GM19397 (cell line): ENCODE results near the gene DLD.
"Not testable (repeated sequence)": the region's sequence is repeated elsewhere in the genome, so short reads cannot be mapped to it uniquely, and the experiment has no call there.

Experiments used
- ATAC-seq: cut with Tn5 transposase; IDR thresholded peaks from one replicate; pipeline ENCODE4 v1.9.1; 2021; ENCODE audit warnings: mild to moderate bottlenecking, moderate library complexity; ENCODE audit not compliant: unreplicated experiment

DLD gene

GRCh38 chr7:107943018-107943417, 52.0 kb downstream of the DLD start:
- ATAC-seq = no peak

GRCh38 chr7:107944411-107945169, 53.6 kb downstream of the DLD start:
- ATAC-seq = no peak

- ATAC-seq = no peak
Measured at GRCh38 chr7:107945332-107945731, 54.3 kb downstream of the DLD start.

DNA sequence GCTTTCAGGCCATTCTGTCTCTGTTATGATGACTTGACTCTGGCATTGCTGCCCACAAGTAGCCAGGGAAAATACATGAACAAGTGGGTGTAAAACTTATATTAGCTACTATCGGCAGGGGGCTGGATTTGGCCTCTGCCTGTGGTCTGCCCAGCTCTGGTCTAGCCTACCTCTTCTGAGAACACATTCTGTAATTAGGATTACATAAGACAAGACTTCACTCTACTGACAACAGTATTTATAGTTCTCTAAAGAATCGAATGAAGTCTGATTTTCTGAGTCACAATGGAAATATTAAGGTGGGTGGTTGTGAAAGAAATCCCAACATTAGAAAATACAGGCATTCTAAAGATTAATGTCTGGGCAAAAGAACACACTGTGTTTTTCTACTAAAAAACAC, 55.5 kb downstream of the DLD start:
- no peak for ATAC-seq

DNA sequence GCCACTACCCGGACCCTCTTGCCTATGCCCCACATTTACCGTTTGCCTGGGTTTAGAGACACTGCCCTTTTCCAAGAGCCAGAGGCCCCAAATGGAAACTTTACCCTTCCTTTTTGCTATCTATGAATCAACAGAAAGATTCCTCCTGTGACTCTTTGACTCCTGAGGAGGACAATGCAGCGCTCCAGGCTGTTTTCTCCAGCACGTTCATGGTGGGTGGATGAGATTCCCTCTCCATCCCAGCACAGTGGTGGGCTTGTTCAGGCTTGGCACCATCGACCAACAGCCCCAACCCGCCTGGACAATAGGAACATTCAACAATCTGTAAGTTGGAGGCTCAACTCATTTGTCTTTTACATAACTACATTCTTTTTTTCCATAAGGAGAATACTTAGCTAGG, 55.9 kb downstream of the DLD start:
- ATAC-seq = no peak

- no peak for ATAC-seq
Measured at GRCh38 chr7:107948645-107949442, 57.9 kb downstream of the DLD start.

- no peak for ATAC-seq
Measured at GRCh38 chr7:107949443-107949935, 58.5 kb downstream of the DLD start.

DNA sequence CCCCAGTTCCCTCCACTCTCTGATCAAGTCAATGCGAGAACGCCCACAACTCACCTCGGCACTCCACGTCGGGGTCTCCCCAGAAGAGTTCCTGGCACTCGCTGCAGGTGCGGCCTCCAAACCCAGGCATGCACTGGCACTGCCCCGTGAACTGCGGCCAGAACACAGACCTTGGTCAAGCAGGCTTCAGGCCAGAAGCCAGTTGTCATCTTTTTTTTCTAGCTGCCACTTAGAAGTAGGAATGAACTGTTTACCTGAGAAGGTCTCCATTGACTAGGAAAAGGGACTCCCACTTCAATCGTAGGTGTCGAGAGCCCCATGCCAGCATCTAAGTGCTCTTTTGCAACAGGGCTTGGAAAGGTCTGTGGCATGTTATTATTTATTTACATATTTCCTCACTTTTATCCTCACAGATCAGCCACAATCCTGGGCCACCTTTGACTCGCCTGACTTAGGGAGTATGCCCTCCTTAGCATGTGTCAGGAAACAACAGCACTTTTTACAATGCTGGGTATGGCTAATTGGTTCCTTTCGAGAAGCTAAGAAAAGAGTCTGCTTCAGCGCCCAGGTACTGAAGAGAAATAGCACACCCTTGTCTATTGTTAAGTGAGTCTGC, 60.3 kb downstream of the DLD start:
- ATAC-seq = no peak

GRCh38 chr7:107951896-107952295, 60.9 kb downstream of the DLD start:
- no peak for ATAC-seq

DNA sequence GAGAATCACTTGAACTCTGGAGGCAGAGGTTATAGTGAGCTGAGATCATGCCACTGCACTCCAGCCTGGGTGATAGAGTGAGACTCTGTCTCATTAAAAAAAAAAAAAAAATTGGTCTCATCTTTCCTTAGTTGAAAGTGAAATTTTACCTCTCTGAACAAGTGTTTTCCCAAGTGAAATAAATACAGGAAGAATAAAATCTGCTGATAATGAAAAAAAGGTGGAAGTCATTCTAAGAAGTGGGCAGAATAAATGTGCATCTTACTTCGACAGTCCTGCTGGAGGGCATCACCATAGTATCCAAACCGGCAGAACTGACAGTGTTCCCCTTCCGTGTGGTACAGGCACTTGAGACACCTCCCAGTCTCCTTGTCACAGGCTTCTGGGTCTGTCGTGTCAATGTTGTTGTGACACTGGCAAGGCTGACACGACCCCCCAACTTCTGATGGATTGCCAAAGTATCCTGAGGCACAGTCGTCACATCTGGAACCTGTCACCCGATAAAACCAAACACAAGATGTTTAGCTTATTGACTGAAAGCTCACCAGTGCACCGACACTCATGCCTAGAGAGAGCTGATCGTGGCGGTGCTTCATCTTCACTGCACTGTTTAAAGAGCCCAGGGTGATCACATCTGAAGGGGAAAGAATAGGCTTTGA, 62.4 kb downstream of the DLD start:
- ATAC-seq = no peak

DNA sequence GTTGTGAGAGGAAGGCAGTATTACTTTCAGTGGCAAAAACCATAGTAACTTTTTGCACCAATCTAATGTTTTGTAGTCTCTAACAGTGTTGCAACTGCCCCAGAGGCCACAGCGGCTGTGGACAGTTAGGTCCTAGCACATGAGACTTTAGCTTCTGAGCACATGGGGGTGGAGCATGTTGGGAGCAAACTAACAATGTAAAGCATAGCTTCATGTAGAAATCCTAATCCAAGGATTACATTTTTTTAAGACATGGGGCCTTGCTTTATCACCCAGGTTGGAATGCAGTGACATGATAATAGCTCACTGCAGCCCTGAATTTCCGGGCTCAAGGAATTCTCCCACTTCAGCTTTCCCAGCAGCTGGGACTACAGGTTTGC, 62.9 kb downstream of the DLD start:
- ATAC-seq = no peak

- no peak for ATAC-seq
Measured at GRCh38 chr7:107955394-107955793, 64.4 kb downstream of the DLD start.

DNA sequence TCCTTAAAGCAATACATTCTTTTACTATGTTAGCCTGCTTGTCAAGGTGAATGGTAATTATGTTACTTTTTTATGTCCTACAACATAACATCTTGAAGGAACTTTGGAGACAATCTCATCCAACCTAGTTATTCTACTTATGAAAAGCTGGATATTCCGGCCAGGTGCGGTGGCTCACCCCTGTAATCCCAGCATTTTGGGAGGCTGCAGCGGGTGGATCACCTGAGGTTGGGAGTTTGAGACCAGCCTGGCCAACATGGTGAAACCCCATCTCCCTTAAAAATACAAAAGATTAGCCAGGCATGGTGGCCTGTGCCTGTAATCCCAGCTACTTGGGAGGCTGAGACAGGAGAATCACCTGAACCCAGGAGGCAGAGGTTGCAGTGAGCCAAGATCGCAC, 66.0 kb downstream of the DLD start:
- ATAC-seq = not testable (repeated sequence)

- no peak for ATAC-seq
Measured at GRCh38 chr7:107957436-107957835, 66.5 kb downstream of the DLD start.

GRCh38 chr7:107958764-107959526, 68.0 kb downstream of the DLD start:
- no peak for ATAC-seq

DNA sequence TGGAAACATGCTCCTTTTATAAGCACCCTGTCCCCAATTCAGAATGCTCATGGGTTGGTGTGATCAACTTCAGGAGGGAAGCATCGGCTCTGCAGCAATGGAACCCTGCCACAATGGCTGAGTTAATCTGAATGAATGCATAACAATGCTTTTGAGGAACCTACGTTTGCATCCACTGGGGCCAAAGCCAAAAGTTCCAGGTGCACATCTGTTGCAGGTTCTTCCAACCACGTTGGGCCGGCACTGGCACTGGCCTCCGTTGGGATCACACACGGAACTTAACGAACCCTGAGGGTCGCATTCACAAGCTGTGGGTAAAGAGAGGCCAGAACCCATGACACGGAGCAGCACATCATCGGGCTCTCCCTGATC, 68.5 kb downstream of the DLD start:
- no peak for ATAC-seq

DNA sequence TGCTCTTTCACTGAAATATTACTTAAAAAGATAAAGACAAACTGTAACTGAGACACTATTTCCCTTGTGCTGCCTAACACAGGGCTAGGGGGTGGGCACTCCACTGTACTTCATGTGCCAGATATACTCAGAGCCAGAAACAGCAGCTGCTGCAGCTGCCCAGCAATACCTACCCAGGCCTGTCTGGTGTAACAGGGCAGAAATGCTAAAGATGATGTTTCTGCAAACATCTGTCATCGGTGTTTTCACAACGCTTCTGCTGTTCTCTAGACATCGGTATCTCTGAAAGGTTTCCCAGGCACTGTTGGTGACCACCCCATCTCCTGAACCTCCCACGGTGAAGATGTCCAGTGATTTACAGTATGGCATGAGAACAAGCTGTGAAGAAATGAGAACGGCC, 69.3 kb downstream of the DLD start:
- ATAC-seq = no peak

DNA sequence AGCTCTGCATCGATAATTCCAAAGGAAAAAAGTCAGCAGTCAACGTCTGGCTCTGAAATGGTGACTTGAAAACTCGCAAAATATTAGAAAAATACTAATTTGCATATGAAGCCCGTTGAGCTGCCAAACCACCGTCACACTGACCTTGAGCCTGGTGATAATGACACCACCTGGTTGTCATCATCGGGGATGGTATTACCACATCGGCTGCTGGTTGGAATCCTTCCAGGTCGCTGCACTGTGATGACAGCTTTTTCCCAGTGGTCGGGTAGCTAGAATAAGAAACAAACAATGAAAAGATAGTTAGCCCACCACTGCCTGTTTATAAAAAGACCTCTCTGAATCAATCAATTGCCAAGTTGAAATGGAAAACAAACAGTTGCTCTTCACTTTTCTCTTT, 70.4 kb downstream of the DLD start:
- ATAC-seq = no peak

DNA sequence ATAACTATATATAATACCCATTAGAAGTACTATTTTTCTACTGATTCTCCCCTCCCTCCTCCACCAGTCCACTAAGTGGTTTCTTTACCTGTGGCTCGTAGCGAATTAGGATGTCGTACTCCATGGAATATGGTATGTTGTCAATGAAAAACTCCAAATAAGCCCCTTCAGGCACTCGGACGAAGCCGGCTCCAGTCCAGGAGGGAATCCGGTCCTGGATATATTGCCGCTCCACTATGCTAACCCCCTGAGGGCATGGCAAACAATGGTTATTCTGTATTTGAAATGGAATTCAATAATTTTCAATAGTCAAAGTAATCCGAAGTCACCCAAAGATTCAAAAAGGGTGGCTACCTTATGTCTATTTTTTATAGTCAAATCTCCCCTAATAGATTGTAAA, 71.8 kb downstream of the DLD start:
- ATAC-seq = no peak

- no peak for ATAC-seq
Measured at GRCh38 chr7:107964510-107964909, 73.5 kb downstream of the DLD start.

DNA sequence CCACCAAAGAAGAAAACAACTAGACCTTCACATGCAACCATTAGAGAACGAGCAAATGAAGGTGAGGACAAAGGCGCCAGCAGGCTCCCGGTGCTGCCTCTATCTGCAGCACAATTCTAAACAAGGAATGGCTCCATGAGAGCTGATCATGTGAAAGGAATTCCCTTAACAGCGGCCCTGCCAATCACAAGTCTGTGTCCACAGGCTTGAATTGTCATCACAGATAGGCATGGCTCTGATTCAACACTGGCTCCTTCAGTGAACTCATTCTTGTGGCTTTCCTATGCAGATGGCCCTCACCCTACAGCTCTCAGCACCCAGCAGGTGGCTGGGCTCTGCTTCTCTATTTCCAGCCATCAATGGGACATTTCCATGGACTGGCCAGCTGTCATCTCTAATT, 75.7 kb downstream of the DLD start:
- ATAC-seq = no peak
